Activated CD8-positive, alpha-beta T cell treated with anti-CD3 and anti-CD28 coated beads for 36 hours (primary cell): ENCODE data around the gene TCF19. TPM values are rescaled to one million over a fixed set of nuclear protein-coding genes. Genes with fewer than 3 reads are reported as not detected.

ENCODE experiments used
- ATAC-seq: fragments of 200-7000 bp; cut with Tn5 transposase; one replicate; pipeline ENCODE4 v1.10.0; 2021; ENCODE audit warnings: mild to moderate bottlenecking, moderate library complexity
- CTCF ChIA-PET: fragments of 350-600 bp; sonication (Branson Sonifier 250); formaldehyde crosslinking; loops from one replicate; lab custom pipeline; 2021; ENCODE audit warnings: antibody characterized with exemption; lab: Charles Lee
- POLR2A ChIA-PET: fragments of 350-600 bp; sonication (Branson Sonifier 250); formaldehyde crosslinking; loops from one replicate; lab custom pipeline; 2021; ENCODE audit warnings: antibody characterized with exemption; lab: Charles Lee
- DNase-seq: peaks from one replicate; pipeline ENCODE4 v3.0.0-alpha.2; 2020
- H3K27ac Mint-ChIP-seq: one replicate; pipeline ENCODE4 v1.8.0; 2021; ENCODE audit warnings: mild to moderate bottlenecking, mixed read lengths
- H3K27me3 Mint-ChIP-seq: one replicate; pipeline ENCODE4 v1.8.0; 2021; ENCODE audit warnings: mixed read lengths
- H3K36me3 Mint-ChIP-seq: one replicate; pipeline ENCODE4 v1.8.0; 2021; ENCODE audit warnings: low read depth, mixed read lengths
- H3K4me1 Mint-ChIP-seq: one replicate; pipeline ENCODE4 v1.8.0; 2021; ENCODE audit warnings: low read depth, mixed read lengths
- H3K4me3 Mint-ChIP-seq: one replicate; pipeline ENCODE4 v1.8.0; 2021; ENCODE audit warnings: mild to moderate bottlenecking, moderate library complexity, mixed read lengths
- H3K9me3 Mint-ChIP-seq: one replicate; pipeline ENCODE4 v1.8.0; 2021; ENCODE audit warnings: mixed read lengths
- CTCF ChIP-seq: fragments of 200-600 bp; IDR thresholded peaks from one replicate; pipeline ENCODE4 v1.8.0; 2022; ENCODE audit warnings: antibody characterized with exemption, mild to moderate bottlenecking
- intact Hi-C: fragments of 100-400 bp; cut with micrococcal nuclease; formaldehyde crosslinking; loops from one replicate; pipeline ENCODE4 v1.10.0; 2022
- total RNA-seq, 2 experiments: library from RNA; stranded (reverse); gene quantifications; one replicate each; pipeline ENCODE4 v1.2.3, GENCODE V29; 2021

Gene TCF19
- total RNA-seq, 2 experiments from 2014 or later = 91.9 to 92.9 TPM

GRCh38 chr6:31116661-31117385, 41.6 kb upstream of the TCF19 start:
- H3K27ac Mint-ChIP-seq = no peak overlapping the region
- POLR2A ChIA-PET = no interaction called here
- no peak for ATAC-seq

DNA sequence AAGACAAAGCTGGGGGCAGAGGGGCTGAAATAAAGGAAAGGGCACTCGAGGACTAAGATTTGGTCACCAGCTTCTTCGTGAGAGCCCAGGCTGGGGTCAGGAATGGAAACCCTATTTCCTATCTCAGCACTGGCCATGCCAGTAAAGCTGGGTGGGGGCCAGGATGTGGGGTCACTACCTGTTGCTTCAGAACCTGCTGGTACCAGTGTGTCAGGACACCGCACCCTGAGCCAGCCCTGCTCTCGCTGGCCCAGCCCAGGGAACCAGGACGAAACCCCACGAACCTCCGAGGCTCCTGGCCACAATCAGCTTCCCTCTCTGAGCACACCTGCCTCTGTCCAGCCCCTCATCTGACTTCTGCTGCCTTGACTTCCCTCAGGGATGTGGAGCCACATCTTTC, 40.2 kb upstream of the TCF19 start:
- no peaks in the 10 kb centered on the region for H3K4me1 Mint-ChIP-seq
- H3K27me3 Mint-ChIP-seq = no peaks in the 10 kb centered on the region
- ChIA-PET POLR2A (interaction anchor here (0.8 kb wide), 1 partner anchor 188 kb away, joined by 3 read pairs; no protein-coding TSS in a partner anchor), CTCF (interaction anchor here (0.9 to 2.0 kb wide), 3 partner anchors 9 to 74 kb away, joined by 3 to 7 read pairs (median 6); no protein-coding TSS in a partner anchor)
- no peak for ATAC-seq
- intact Hi-C loops = no loop called here
- no peak for TF ChIP-seq CTCF
- no peak overlapping the region for H3K27ac Mint-ChIP-seq
- H3K36me3 Mint-ChIP-seq = no peaks in the 10 kb centered on the region
- no peak overlapping the region for H3K4me3 Mint-ChIP-seq
- DNase-seq = no peak
- H3K9me3 Mint-ChIP-seq = no peaks in the 10 kb centered on the region

More at GRCh38 chr6:31116661-31117385, 41.6 kb upstream of the TCF19 start:
- H3K4me1 Mint-ChIP-seq = no peaks in the 10 kb centered on the region
- CTCF ChIA-PET = interaction anchor here (1.0 to 1.6 kb wide), 4 partner anchors 11 to 202 kb away, joined by 3 to 5 read pairs (median 4); partner anchors contain the start of gene PSORS1C2
- TF ChIP-seq CTCF = no peak
- no peaks in the 10 kb centered on the region for H3K27me3 Mint-ChIP-seq
- no peaks in the 10 kb centered on the region for H3K36me3 Mint-ChIP-seq
- H3K9me3 Mint-ChIP-seq = no peaks in the 10 kb centered on the region
- intact Hi-C loops = no loop called here
- DNase-seq = no peak
- H3K4me3 Mint-ChIP-seq = no peak overlapping the region

DNA sequence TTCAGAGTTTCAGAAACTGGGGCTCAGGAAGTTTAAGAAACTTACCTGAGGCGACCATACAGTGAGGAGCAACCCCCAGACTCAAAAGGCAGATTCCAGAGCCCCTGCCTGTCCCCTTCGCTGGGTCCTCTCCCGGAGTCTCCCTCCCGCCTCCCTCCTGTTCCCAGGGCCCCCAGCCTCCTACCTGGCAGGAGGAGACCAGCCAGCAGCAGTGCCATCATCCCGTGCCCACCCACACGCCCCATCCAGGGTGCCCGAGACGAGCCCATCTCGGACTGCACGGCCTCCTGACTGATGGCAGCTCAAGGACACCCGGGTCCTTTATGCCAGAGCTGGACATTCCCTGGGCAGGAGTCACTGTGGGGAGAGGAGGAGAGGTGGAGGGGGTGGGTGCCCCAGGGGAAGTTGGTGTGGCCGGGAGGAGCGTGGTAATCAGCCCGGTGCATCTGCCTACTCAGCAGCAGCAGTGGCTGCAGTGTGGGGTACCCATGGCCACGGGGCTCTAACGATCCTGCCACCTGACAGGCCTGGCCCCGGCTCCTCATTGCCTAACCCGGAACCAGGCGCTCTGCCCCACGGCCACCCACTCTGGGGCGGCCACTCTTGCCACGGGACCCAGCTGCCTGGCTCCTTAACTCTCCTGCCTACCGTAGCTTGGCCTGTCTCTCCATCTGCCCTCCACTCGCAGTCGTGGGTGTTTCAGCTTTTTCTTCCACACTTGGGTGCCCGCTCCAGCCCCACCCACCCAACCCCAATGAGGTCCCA, 38.1 kb upstream of the TCF19 start, which contains the start of gene CDSN:
Gene CDSN, minus strand, starts transcription at position 296 of the 765 bp plus-strand sequence. Its CDS starts 27 bp downstream, at position 269.
- H3K27ac Mint-ChIP-seq = no peak within 1 kb of the TSS
- no peaks in the 10 kb centered on the region for H3K27me3 Mint-ChIP-seq
- H3K9me3 Mint-ChIP-seq = no peaks in the 10 kb centered on the region
- no peak within 1 kb of the TSS for H3K4me3 Mint-ChIP-seq
- ATAC-seq = no peak
- intact Hi-C loops = no loop called here
- ChIA-PET POLR2A (no interaction called here), CTCF (no interaction called here)
- H3K36me3 Mint-ChIP-seq = no peaks in the 10 kb centered on the region
- DNase-seq = no peak
- H3K4me1 Mint-ChIP-seq = no peaks in the 10 kb centered on the region
- no peak for TF ChIP-seq CTCF

DNA sequence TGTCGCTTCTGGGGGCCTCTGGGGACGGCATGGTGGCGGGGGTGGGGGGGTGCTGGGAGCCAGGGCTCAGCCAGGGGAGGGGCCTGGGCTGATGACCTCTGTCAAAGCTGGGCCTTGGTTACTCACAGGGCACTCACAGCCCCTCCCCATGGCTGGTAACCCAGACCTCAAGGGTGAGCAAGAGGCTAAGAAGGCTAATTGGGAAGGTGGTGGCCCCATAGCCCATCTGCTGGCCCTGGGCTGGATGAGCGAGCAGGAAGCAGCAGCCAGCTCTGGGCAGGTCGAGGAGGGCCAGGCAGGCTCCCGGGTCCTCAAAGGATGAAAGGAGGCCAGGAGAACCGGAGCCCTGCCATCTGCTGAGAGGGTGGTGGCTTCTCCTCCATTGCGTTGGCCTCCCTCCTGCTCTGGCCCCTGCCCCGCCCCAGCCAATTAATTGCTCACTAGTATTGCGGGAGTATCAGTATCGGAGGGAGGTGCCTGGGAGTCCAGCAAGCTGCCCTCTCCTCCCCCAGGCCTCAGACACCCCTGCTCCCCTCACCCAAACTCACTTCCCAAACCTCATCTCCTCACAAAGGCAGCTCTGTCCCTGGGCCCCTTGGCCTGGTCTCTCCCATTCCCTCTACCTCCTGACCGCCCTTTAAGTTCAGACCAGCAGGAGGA, 37.1 kb upstream of the TCF19 start:
- no peak for DNase-seq
- Mint-ChIP-seq H3K4me3 (no peak overlapping the region), H3K27me3 (no peaks in the 10 kb centered on the region), H3K4me1 (no peaks in the 10 kb centered on the region), H3K36me3 (no peaks in the 10 kb centered on the region), H3K9me3 (no peaks in the 10 kb centered on the region), H3K27ac (no peak overlapping the region)
- no peak for ATAC-seq
- TF ChIP-seq CTCF = no peak
- intact Hi-C loops = no loop called here
- ChIA-PET CTCF (interaction anchor here (1.3 kb wide), 1 partner anchor 18 kb away, joined by 3 read pairs; no protein-coding TSS in a partner anchor), POLR2A (no interaction called here)
